RWPE1 (cell line): ENCODE data around the gene DPP9.
"Not testable (repeated sequence)": the region's sequence is repeated elsewhere in the genome, so short reads cannot be mapped to it uniquely, and the experiment has no call there.

Experiments
- CTCF ChIA-PET: fragments of 350-600 bp; sonication (Branson Sonifier 250); formaldehyde crosslinking; extraction: SDS; loops from one replicate; lab custom pipeline; 2021; lab: Yijun Ruan, JAX
- POLR2A ChIA-PET: fragments of 400-600 bp; formaldehyde crosslinking; extraction: SDS; loops from one replicate; lab custom pipeline; 2020; ENCODE audit warnings: antibody characterized with exemption; ENCODE audit not compliant: low non-redundant PET; lab: Yijun Ruan, JAX
- DNase-seq: peaks from one replicate; pipeline ENCODE4 v3.0.0; 2012; ENCODE audit warnings: low spot score
- H3K27ac ChIP-seq: fragments of 450-650 bp; 2 replicates; pipeline ENCODE4 v1.5.1; 2017
- CTCF ChIP-seq: fragments of 450-650 bp; conservative IDR thresholded peaks from 2 replicates; pipeline ENCODE4 v1.5.1; 2017; ENCODE audit warnings: low read depth, mild to moderate bottlenecking

Gene DPP9

GRCh38 chr19:4687396-4687795 is 36.2 kb downstream of the DPP9 start:
- peak overlapping the region; percentile 100 for H3K27ac ChIP-seq
- no peak for DNase-seq
- TF ChIP-seq CTCF = no peak
- ChIA-PET CTCF (no interaction called here), POLR2A (no interaction called here)

- ChIA-PET CTCF (interaction anchor here (0.7 kb wide), 1 partner anchor 104 kb away, joined by 5 read pairs; no protein-coding TSS in a partner anchor), POLR2A (no interaction called here)
- no peak for TF ChIP-seq CTCF
- no peak for DNase-seq
- H3K27ac ChIP-seq = peak overlapping the region; percentile 100
These were observed 36.9 kb downstream of the DPP9 start for GRCh38 chr19:4686700-4687099.

- ChIA-PET CTCF (interaction anchor here (0.6 kb wide), 1 partner anchor 459 kb away, joined by 3 read pairs; no protein-coding TSS in a partner anchor), POLR2A (no interaction called here)
- DNase-seq = no peak
- H3K27ac ChIP-seq = peak overlapping the region; percentile 100
- TF ChIP-seq CTCF = no peak
These were observed 39.1 kb downstream of the DPP9 start for GRCh38 chr19:4684312-4685095.

GRCh38 chr19:4682417-4683200 is 41.0 kb downstream of the DPP9 start:
- POLR2A ChIA-PET = no interaction called here
- H3K27ac ChIP-seq = peak overlapping the region; percentile 100
- no peak for DNase-seq
- no peak for TF ChIP-seq CTCF
- CTCF ChIA-PET = no interaction called here

- POLR2A ChIA-PET, DNase-seq: not testable (repeated sequence)
- H3K27ac ChIP-seq = peak overlapping the region; percentile 100
- CTCF ChIA-PET = interaction anchor here (0.5 kb wide), 1 partner anchor 104 kb away, joined by 3 read pairs; no protein-coding TSS in a partner anchor
These were observed 43.6 kb downstream of the DPP9 start for GRCh38 chr19:4680021-4680420.

GRCh38 chr19:4678881-4679790 is 44.5 kb downstream of the DPP9 start:
- H3K27ac ChIP-seq = peak overlapping the region; percentile 100
- POLR2A ChIA-PET = interaction anchor here (0.5 kb wide), 1 partner anchor 35 kb away, joined by 7 read pairs; no protein-coding TSS in a partner anchor
- DNase-seq = peak; percentile 48

More at GRCh38 chr19:4678881-4679790, 44.5 kb downstream of the DPP9 start:
- no peak for TF ChIP-seq CTCF
- CTCF ChIA-PET = interaction anchor here (0.8 kb wide), 1 partner anchor 10 kb away, joined by 4 read pairs; no protein-coding TSS in a partner anchor
